Endodermal cell (in vitro differentiated cells): ENCODE measurements around the gene LRTM2. TPM values are rescaled to one million over a fixed set of nuclear protein-coding genes. Genes with fewer than 3 reads are reported as not detected.

Source experiments
- DNase-seq: peaks from one replicate; pipeline ENCODE4 v3.0.0-alpha.2; 2017
- H3K27ac ChIP-seq: 2 replicates; pipeline ENCODE4 v1.5.1; 2013; ENCODE audit warnings: mild to moderate bottlenecking, low read depth, low read length, moderate library complexity
- H3K27me3 ChIP-seq: 2 replicates; pipeline ENCODE4 v1.6.1; 2013; ENCODE audit warnings: mild to moderate bottlenecking, low read length, moderate library complexity; ENCODE audit not compliant: insufficient read depth, control insufficient read depth, poor library complexity, severe bottlenecking
- H3K36me3 ChIP-seq: 2 replicates; pipeline ENCODE4 v1.7.0; 2013; ENCODE audit warnings: mild to moderate bottlenecking, low read length, moderate library complexity; ENCODE audit not compliant: control insufficient read depth, insufficient read depth
- H3K4me1 ChIP-seq: one replicate; pipeline ENCODE4 v1.7.0; 2013; ENCODE audit warnings: low read length; ENCODE audit not compliant: control insufficient read depth, insufficient read depth
- H3K4me3 ChIP-seq: 2 replicates; pipeline ENCODE4 v1.5.1; 2013; ENCODE audit warnings: mild to moderate bottlenecking, low read length, moderate library complexity
- H3K9ac ChIP-seq: 2 replicates; pipeline ENCODE4 v1.6.1; 2013; ENCODE audit warnings: mild to moderate bottlenecking, low read length, moderate library complexity; ENCODE audit not compliant: poor library complexity, severe bottlenecking; ENCODE audit errors: extremely low read depth
- H3K9me3 ChIP-seq: 2 replicates; pipeline ENCODE4 v1.6.1; 2013; ENCODE audit warnings: mild to moderate bottlenecking, low read length, moderate library complexity; ENCODE audit not compliant: control insufficient read depth
- H3K27ac Mint-ChIP-seq: 2 replicates; pipeline ENCODE4 v1.8.0; 2020; ENCODE audit warnings: mixed read lengths
- H3K27me3 Mint-ChIP-seq: 2 replicates; pipeline ENCODE4 v1.8.0; 2021; ENCODE audit warnings: mild to moderate bottlenecking, mixed read lengths; ENCODE audit not compliant: insufficient read depth
- H3K36me3 Mint-ChIP-seq: 2 replicates; pipeline ENCODE4 v1.8.0; 2020; ENCODE audit warnings: low read depth, mixed read lengths
- H3K4me1 Mint-ChIP-seq: 2 replicates; pipeline ENCODE4 v1.8.0; 2020; ENCODE audit warnings: mixed read lengths
- H3K4me3 Mint-ChIP-seq: 2 replicates; pipeline ENCODE4 v1.8.0; 2020; ENCODE audit warnings: mild to moderate bottlenecking, moderate library complexity, mixed read lengths
- H3K9me3 Mint-ChIP-seq: 2 replicates; pipeline ENCODE4 v1.8.0; 2020; ENCODE audit warnings: mild to moderate bottlenecking, mixed read lengths
- WGBS, 2 experiments: methylation state at CpG; one replicate each; pipeline versions ENCODE4 v1.1.5 to v1.1.7; 2013; ENCODE audit warnings: missing lambda C conversion rate in 2 of 2, mixed read lengths in 1 of 2; ENCODE audit not compliant: insufficient coverage in 1 of 2, insufficient read length in 1 of 2; 5-methylcytosine and 5-hydroxymethylcytosine counted together
- total RNA-seq, 2 donors: library from RNA; stranded (reverse); fragmentation: NEBNext Ultra II Directional in 1 of 2; extraction: Animal tissue kit (Norgen Biotek cat#: 25700) in 1 of 2; gene quantifications; 2 replicates in 1 of 2; 3 replicates in 1 of 2; pipeline ENCODE4 v1.2.1, GENCODE V29; 2021
- TF ChIP-seq, protein P1 (sequence below): fragments of 200-600 bp; sonication (generic); conservative IDR thresholded peaks from 2 replicates; pipeline ENCODE4 v1.5.0; 2021; ENCODE audit warnings: antibody characterized with exemption, mild to moderate bottlenecking

The LRTM2 gene
- total RNA-seq, 2 donors from 2014 or later, result 0.40 TPM

DNA sequence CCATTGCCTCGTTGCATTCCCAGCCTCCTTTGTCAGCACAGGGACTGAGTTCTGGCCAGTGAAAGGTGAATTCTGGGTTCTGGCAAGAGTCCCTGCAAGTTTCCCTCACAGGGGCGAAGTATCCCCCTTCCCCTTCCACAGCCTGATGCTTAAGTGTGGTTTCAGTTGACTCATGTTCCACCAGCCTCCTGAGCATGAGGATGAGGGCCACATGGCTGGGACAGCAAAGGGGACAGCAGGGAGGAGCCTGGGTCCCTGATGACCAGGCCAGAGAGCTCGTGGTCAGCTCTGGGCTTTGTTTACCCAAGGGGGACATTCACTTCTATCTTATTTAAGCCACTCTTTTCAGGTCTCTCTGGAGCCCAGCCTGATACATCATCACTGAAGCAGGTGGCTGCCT, 61.6 kb downstream of the LRTM2 start:
- Histone ChIP-seq H3K9ac (no peak overlapping the region), H3K36me3 (no peaks in the 10 kb centered on the region), H3K4me3 (no peak overlapping the region), H3K4me1 (no peaks in the 10 kb centered on the region), H3K27ac (no peak overlapping the region), H3K27me3 (no peaks in the 10 kb centered on the region), H3K9me3 (no peaks in the 10 kb centered on the region)
- peak; percentile 30 for DNase-seq
- Mint-ChIP-seq H3K36me3 (no peaks in the 10 kb centered on the region), H3K27ac (no peak overlapping the region), H3K9me3 (no peaks in the 10 kb centered on the region), H3K27me3 (peaks cover 6% of the 10 kb centered on the region), H3K4me1 (peaks cover 16% of the 10 kb centered on the region), H3K4me3 (no peak overlapping the region)
- TF ChIP-seq, protein P1, sequence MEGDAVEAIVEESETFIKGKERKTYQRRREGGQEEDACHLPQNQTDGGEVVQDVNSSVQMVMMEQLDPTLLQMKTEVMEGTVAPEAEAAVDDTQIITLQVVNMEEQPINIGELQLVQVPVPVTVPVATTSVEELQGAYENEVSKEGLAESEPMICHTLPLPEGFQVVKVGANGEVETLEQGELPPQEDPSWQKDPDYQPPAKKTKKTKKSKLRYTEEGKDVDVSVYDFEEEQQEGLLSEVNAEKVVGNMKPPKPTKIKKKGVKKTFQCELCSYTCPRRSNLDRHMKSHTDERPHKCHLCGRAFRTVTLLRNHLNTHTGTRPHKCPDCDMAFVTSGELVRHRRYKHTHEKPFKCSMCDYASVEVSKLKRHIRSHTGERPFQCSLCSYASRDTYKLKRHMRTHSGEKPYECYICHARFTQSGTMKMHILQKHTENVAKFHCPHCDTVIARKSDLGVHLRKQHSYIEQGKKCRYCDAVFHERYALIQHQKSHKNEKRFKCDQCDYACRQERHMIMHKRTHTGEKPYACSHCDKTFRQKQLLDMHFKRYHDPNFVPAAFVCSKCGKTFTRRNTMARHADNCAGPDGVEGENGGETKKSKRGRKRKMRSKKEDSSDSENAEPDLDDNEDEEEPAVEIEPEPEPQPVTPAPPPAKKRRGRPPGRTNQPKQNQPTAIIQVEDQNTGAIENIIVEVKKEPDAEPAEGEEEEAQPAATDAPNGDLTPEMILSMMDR, result no peak
- WGBS, 2 experiments, result 78% methylated on average over 1 to 3 of the region's 3 CpGs

DNA sequence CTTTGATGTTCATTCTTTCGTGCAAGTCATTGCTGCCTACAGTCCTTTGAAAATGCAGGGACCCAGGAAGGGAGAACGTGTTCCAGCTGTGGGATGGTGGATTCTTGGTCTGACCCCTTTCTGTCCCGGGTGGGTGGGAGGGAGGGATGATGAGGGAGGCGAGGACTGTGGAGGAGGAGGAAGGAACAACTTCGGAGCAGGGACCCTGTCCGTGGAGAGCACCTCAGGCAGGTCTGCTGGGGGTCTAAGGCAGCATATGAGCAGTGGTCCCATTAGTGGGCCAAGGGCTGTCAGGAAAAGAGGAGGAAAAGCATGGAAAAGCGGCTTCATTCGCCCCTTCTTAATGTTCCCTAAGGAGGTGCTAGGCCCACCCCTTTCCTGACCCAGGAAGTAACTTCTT, 62.0 kb downstream of the LRTM2 start:
- no peaks in the 10 kb centered on the region for H3K9me3 ChIP-seq
- Mint-ChIP-seq H3K4me3 (no peak overlapping the region), H3K27me3 (peaks cover 6% of the 10 kb centered on the region), H3K4me1 (peaks cover 18% of the 10 kb centered on the region), H3K9me3 (no peaks in the 10 kb centered on the region), H3K27ac (no peak overlapping the region), H3K36me3 (no peaks in the 10 kb centered on the region)
- no peaks in the 10 kb centered on the region for H3K36me3 ChIP-seq
- TF ChIP-seq, protein P1, result no peak
- 84% methylated on average over 4 to 8 of the region's 8 CpGs for WGBS, 2 experiments
- DNase-seq, result no peak
- no peak overlapping the region for H3K27ac ChIP-seq
- no peak overlapping the region for H3K9ac ChIP-seq
- no peak overlapping the region for H3K4me3 ChIP-seq
- H3K27me3 ChIP-seq, result no peaks in the 10 kb centered on the region
- no peaks in the 10 kb centered on the region for H3K4me1 ChIP-seq

DNA sequence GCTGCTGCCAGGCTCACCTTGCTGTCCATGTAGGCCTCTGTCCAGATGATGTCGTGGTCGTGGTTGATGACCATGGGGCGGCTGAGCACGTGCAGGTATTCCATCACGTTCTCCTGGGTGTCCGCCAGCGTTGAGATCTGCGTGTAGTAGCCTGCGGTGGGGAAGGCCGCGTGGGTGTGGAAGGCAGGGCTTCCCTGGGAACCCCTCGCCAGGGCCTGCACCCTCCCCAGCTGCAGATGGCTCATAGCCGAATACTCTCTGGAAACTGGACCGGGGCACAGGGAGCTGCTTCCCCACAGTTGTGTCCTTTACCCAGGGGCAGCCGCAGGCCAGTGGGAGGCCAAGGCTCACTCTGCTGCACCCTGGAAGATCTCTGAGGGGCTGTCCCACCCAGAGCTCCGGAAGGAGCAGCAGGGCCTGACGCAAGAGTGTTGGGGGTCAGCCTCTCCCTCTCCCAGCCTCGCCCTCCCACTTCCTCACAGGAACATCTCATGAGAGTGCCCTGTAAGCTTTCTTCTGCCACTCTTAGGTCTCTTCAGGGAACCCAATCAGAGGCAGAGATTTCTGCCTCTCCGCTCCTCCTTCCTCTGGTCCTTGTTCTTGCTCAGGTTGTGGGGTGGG, 62.6 kb downstream of the LRTM2 start:
- no peaks in the 10 kb centered on the region for H3K36me3 ChIP-seq
- no peaks in the 10 kb centered on the region for H3K27me3 ChIP-seq
- no peaks in the 10 kb centered on the region for H3K9me3 ChIP-seq
- H3K36me3 Mint-ChIP-seq, result no peaks in the 10 kb centered on the region
- no peak overlapping the region for H3K27ac ChIP-seq
- DNase-seq, result peak; percentile 31
- no peaks in the 10 kb centered on the region for H3K4me1 ChIP-seq
- H3K27me3 Mint-ChIP-seq, result peaks cover 6% of the 10 kb centered on the region
- H3K4me1 Mint-ChIP-seq, result peaks cover 18% of the 10 kb centered on the region
- H3K27ac Mint-ChIP-seq, result no peak overlapping the region
- peaks cover 2% of the 10 kb centered on the region for H3K9me3 Mint-ChIP-seq
- no peak overlapping the region for H3K4me3 ChIP-seq
- H3K4me3 Mint-ChIP-seq, result no peak overlapping the region
- TF ChIP-seq, protein P1, result no peak
- no peak overlapping the region for H3K9ac ChIP-seq
- WGBS, 2 experiments, result 93 to 99% methylated on average over 17 to 19 of the region's 19 CpGs
